ENCODE results near the gene RMI2. TPM values are rescaled to one million over a fixed set of nuclear protein-coding genes. Genes with fewer than 3 reads are reported as not detected.

RMI2 gene
- total RNA-seq, 1 donor from 2014 or later, result 5.6 TPM

DNA sequence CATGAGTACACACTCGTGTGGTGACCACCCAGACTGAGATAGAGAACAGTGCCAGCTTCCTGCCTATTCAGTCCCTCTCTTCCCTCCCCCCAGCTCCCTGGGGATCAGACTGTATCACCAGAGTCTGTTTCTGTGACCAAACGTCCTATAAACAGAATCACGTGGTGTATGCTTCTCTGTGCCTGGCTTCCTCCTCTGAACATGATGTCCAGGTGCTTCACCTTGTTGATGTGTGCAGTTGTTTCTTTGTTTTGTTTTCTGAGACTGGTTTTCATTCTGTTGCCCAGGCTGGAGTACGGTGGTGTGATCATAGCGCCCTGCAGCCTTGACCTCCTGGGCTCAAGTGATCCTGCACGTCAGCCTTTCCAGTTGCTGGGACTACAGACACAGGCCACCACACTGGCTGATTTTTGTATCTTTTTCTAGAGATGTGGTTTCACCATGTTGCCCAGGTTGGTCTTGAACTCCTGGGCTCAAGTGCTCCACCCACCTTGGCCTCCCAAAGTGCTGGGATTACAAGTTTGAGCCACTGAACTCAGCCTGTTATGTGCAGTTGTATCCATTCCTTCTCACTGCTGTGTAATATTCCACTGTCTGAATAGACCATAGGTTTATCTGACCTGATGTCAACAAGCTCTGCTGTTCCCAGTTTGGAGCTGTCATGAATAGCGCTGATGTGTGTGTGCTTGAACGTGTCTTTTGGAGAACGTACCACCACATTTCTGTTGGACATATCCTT is 35.2 kb upstream of the RMI2 start:
- Histone ChIP-seq H3K27me3 (ENCODE audit: control insufficient read depth, insufficient read depth, low read length) (no peaks in the 10 kb centered on the region), H3K36me3 (ENCODE audit: control insufficient read depth, insufficient read depth, low read length) (no peaks in the 10 kb centered on the region), H3K4me3 (ENCODE audit: low read depth, low read length) (no peak overlapping the region)
- TF ChIP-seq CTCF (IDR thresholded peaks at IDR 0.05; ENCODE audit: insufficient read depth, low read length, poor library complexity, severe bottlenecking), result no peak
- DNase-seq (ENCODE audit: low read depth), result no peak

GRCh38 chr16:11310634-11310977 is 34.7 kb upstream of the RMI2 start:
- Histone ChIP-seq H3K4me3 (ENCODE audit: low read depth, low read length) (no peak overlapping the region), H3K27me3 (ENCODE audit: control insufficient read depth, insufficient read depth, low read length) (no peaks in the 10 kb centered on the region), H3K36me3 (ENCODE audit: control insufficient read depth, insufficient read depth, low read length) (no peaks in the 10 kb centered on the region)
- DNase-seq (ENCODE audit: low read depth), result no peak
- no peak for TF ChIP-seq CTCF (IDR thresholded peaks at IDR 0.05; ENCODE audit: insufficient read depth, low read length, poor library complexity, severe bottlenecking)

- Histone ChIP-seq H3K27me3 (ENCODE audit: control insufficient read depth, insufficient read depth, low read length) (no peaks in the 10 kb centered on the region), H3K4me3 (ENCODE audit: low read depth, low read length) (no peak overlapping the region), H3K36me3 (ENCODE audit: control insufficient read depth, insufficient read depth, low read length) (no peaks in the 10 kb centered on the region)
- no peak for DNase-seq (ENCODE audit: low read depth)
- TF ChIP-seq CTCF (IDR thresholded peaks at IDR 0.05; ENCODE audit: insufficient read depth, low read length, poor library complexity, severe bottlenecking), result no peak
Measured at GRCh38 chr16:11310997-11311561, 34.2 kb upstream of the RMI2 start.

DNA sequence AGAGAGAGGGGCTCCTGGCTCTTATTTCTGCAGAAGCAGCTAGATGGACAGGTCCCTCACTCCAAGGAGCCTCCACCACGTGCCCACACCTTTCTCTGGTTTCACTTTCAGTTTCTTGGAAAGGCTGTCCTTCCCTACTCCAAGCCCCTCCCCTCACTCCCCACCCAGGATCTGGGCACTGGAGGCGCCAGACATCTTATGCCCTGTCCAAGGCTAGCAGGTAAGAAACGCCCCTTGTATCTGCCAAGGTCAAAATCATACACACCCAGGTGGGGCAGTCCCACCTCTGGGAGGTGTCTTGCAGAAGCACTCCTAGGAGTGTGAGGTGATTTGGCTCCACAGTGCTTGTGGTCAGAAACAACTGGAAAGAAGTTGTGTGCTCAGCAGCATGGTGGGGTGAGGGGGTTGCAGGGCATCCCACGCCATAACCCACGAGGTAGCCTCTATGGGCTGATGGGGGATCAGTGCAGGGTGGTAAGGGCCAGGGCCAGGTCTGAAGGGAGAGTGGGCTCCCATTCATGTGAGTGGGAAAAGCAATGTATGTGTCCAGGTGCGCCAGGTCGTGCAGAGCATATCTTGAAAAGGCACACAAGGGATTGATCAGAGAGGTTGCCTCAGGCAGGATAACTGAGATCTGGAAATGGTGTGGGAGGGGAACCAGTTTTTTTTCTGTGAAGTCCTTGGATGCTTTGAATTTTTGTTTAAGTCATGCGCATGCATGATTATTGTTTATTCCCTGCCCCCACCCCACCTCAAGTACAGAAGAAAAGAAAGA is 32.4 kb upstream of the RMI2 start:
- no peaks in the 10 kb centered on the region for H3K36me3 ChIP-seq (ENCODE audit: control insufficient read depth, insufficient read depth, low read length)
- no peaks in the 10 kb centered on the region for H3K27me3 ChIP-seq (ENCODE audit: control insufficient read depth, insufficient read depth, low read length)
- no peak overlapping the region for H3K4me3 ChIP-seq (ENCODE audit: low read depth, low read length)
- no peak for DNase-seq (ENCODE audit: low read depth)
- TF ChIP-seq CTCF (IDR thresholded peaks at IDR 0.05; ENCODE audit: insufficient read depth, low read length, poor library complexity, severe bottlenecking), result no peak

DNA sequence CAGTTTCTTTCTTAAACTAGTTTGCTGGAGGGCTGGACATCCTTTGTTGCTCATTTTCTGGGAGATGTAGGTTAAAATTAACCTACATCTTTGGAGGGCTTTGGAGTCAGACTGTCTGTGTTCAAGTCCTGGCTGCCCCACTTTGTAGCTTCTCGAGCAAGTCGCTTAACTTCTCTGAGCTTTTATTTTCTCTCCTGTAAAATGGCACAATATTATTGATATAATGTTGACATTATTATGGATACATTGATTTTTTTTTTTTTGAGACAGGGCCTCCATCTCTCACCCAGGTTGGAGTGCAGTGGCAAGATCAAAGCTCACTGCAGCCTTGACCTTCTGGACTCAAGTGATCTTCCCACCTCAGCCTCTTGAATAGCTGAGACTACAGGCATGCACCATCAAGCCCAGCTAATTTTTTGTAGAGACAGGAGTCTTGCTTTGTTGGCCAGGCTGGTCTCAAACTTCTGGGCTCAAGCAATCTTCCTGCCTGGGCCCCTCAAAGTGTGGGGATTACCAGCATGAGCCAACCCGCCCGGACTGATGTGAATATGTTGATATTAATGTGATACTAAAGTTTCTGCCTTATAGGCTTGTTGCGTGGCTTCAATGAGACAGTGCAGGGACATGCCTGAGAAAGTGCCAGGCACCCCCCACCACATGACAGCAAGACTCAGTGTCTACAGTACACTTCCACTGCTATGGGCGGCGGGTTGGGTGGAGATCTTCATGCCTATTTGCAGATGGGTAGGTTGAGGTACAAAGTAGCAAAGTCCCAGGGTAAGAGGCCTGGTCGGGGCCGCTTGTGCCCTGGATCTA is 31.6 kb upstream of the RMI2 start:
- no peak for TF ChIP-seq CTCF (IDR thresholded peaks at IDR 0.05; ENCODE audit: insufficient read depth, low read length, poor library complexity, severe bottlenecking)
- H3K27me3 ChIP-seq (ENCODE audit: control insufficient read depth, insufficient read depth, low read length), result no peaks in the 10 kb centered on the region
- H3K4me3 ChIP-seq (ENCODE audit: low read depth, low read length), result no peak overlapping the region
- DNase-seq (ENCODE audit: low read depth), result no peak
- no peaks in the 10 kb centered on the region for H3K36me3 ChIP-seq (ENCODE audit: control insufficient read depth, insufficient read depth, low read length)

All from kidney epithelial cell (primary cell).